Adrenal gland (tissue), 5 donors: Measurements from ENCODE around the gene LCN1.

ENCODE experiments used
- POLR2A ChIP-seq, 2 donors: fragments of 450-650 bp; IDR thresholded peaks; one replicate each; pipeline ENCODE4 v1.6.1; 2017; ENCODE audit warnings: antibody characterized with exemption in 2 of 2, mild to moderate bottlenecking in 2 of 2, moderate library complexity in 1 of 2
- TF ChIP-seq, protein P1 (sequence below), 6 experiments: fragments of 450-650 bp in 4 of 6; fragments of 200-600 bp in 2 of 6; sonication (generic) in 1 of 6; IDR thresholded peaks; 1 replicate in 5 of 6; 2 replicates in 1 of 6; pipeline versions ENCODE4 v1.5.1 to v1.8.0; 2016 to 2021; ENCODE audit warnings: antibody characterized with exemption in 6 of 6, mild to moderate bottlenecking in 2 of 6, moderate library complexity in 1 of 6
- donor health status: DM: no; HTN: no; CAD: no.

- TF ChIP-seq, protein P1, sequence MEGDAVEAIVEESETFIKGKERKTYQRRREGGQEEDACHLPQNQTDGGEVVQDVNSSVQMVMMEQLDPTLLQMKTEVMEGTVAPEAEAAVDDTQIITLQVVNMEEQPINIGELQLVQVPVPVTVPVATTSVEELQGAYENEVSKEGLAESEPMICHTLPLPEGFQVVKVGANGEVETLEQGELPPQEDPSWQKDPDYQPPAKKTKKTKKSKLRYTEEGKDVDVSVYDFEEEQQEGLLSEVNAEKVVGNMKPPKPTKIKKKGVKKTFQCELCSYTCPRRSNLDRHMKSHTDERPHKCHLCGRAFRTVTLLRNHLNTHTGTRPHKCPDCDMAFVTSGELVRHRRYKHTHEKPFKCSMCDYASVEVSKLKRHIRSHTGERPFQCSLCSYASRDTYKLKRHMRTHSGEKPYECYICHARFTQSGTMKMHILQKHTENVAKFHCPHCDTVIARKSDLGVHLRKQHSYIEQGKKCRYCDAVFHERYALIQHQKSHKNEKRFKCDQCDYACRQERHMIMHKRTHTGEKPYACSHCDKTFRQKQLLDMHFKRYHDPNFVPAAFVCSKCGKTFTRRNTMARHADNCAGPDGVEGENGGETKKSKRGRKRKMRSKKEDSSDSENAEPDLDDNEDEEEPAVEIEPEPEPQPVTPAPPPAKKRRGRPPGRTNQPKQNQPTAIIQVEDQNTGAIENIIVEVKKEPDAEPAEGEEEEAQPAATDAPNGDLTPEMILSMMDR (IDR thresholded peaks at IDR 0.05): no peak
- no peak for TF ChIP-seq POLR2A (IDR thresholded peaks at IDR 0.05)
Measured at GRCh38 chr9:135522931-135523330, 1.7 kb downstream of the LCN1 start.
